IgD-negative memory B cell (primary cell): ENCODE results near the gene RAB37. TPM values are rescaled to one million over a fixed set of nuclear protein-coding genes. Genes with fewer than 3 reads are reported as not detected.

ENCODE experiments used
- H3K27ac Mint-ChIP-seq, 3 donors: one replicate each; pipeline ENCODE4 v1.8.0; 2020 to 2022; ENCODE audit warnings: mild to moderate bottlenecking in 3 of 3, mixed read lengths in 3 of 3, moderate library complexity in 1 of 3
- H3K27me3 Mint-ChIP-seq: one replicate; pipeline ENCODE4 v1.8.0; 2021; ENCODE audit warnings: mixed read lengths
- H3K36me3 Mint-ChIP-seq: one replicate; pipeline ENCODE4 v1.8.0; 2020; ENCODE audit warnings: mild to moderate bottlenecking, mixed read lengths
- H3K4me1 Mint-ChIP-seq, 3 donors: one replicate each; pipeline ENCODE4 v1.8.0; 2020 to 2022; ENCODE audit warnings: mixed read lengths in 3 of 3, mild to moderate bottlenecking in 1 of 3
- H3K4me3 Mint-ChIP-seq, 4 donors: one replicate each; pipeline ENCODE4 v1.8.0; 2020 to 2022; ENCODE audit warnings: mild to moderate bottlenecking in 4 of 4, mixed read lengths in 4 of 4, moderate library complexity in 3 of 4
- H3K9me3 Mint-ChIP-seq, 3 donors: one replicate each; pipeline ENCODE4 v1.8.0; 2020 to 2021; ENCODE audit warnings: mixed read lengths in 3 of 3, mild to moderate bottlenecking in 1 of 3
- polyA plus RNA-seq: library from polyadenylated mRNA; unstranded; fragments of 300-500 nt; fragmentation: Illumina TruSeq; gene quantifications from one replicate; pipeline ENCODE4 v1.2.3, GENCODE V29; 2021

The RAB37 gene
- polyA plus RNA-seq, 1 donor from 2014 or later: 76.5 TPM

DNA sequence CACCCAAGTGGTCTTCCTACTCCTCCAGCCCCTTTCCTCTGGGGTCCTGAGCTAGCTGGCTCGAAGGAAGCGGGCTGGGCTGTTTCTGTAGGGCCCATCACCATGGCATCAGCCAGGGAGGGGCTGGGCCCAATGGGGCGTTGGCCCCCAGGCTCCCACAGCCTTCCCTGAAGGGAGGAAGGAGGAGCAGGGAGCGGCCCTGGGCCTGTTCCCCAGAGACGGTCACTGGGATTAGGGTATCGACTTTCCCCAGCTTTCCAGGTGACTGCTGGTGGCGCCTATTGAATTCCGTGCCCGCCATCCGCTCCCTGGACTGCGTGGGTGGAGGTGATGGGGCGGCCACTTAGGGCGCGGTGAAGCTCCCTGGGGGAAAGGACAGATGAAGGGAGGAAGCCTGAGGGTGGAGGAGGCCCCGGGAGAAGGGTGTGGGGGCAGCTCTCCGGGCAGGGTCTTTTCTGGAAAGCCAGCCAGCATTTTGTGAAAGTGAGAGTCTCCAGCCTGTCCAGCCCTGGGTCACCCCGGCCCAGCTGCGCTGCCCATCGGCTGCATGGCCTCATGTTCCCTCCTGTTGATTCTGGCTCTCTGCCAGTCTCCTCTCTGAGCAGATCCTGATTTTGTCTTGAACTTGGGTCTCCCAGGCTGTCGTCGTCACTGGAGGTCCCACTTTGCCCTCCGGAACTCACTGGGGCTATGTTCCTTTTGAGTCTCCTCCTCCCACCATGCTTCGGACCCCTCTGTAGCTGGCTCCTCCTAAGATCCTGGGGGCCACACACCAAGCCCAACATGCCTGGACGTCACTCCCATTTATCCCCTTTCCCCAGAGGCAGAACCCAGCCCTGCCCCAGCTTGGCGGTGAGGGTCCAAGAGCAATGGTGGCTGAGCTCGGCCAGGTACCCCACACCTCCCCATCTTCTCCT lies 21.1 kb downstream of the RAB37 start:
- peak overlapping the region in 1 of 4 donors; percentile 85 for H3K4me3 Mint-ChIP-seq
- H3K36me3 Mint-ChIP-seq: peaks cover 2% of the 10 kb centered on the region
- H3K9me3 Mint-ChIP-seq: no peaks in the 10 kb centered on the region
- H3K27me3 Mint-ChIP-seq: no peaks in the 10 kb centered on the region
- peak overlapping the region; percentile 25 to 76 (median 76) for H3K27ac Mint-ChIP-seq
- peaks cover 16 to 45% (median 29%) of the 10 kb centered on the region in 3 donors for H3K4me1 Mint-ChIP-seq

DNA sequence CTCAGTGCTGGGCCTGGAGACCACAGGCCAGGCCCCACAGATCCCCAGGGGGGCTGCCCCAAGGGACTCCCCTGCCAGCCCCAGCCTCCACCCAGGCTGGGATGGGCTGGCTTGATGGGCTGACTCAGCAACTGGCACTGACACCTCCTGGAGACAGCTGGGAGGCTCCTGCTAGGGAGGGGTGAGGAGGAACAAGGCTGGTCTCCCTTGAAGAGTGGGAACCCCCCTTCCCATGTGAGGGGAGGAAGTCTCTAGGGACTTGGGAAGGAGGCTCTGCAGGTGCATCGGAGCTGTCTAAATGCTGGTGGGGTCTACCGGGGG lies 21.8 kb downstream of the RAB37 start:
- Mint-ChIP-seq H3K27ac (peak overlapping the region in 2 of 3 donors; percentile 25 to 46), H3K36me3 (peaks cover 2% of the 10 kb centered on the region), H3K4me1 (peaks cover 12 to 43% (median 26%) of the 10 kb centered on the region in 3 donors), H3K4me3 (peak overlapping the region in 3 of 4 donors; percentile 8 to 86 (median 78)), H3K9me3 (no peaks in the 10 kb centered on the region), H3K27me3 (no peaks in the 10 kb centered on the region)

DNA sequence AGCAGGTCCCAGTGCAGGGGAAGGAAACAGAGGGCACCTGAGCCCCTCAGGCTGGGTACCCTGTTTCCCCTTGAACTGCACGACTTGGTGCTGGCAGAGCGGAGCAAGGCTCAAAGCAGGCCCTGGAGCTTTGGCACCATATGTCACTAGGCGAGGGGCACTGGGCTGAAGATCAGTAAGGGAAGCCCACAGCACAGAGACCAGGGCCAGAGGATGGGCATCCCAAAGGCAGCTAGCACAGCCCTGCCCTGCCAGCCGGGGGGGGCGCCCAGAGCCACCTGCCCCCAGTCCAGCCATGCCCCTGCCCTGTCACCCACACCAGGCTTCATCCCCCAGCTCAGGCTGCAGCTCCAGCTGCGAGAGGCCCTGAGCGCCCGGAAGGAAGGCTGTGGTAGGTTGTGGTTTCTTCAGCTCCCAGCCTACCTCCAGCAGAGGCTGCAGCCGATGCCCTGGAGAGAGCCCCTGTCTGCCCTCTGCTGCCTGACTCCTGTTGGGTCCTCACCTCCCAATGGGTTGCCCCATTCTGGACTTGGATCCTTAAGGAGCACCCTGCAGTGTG lies 22.3 kb downstream of the RAB37 start:
- no peaks in the 10 kb centered on the region for H3K27me3 Mint-ChIP-seq
- no peaks in the 10 kb centered on the region for H3K9me3 Mint-ChIP-seq
- H3K4me1 Mint-ChIP-seq: peaks cover 12 to 42% (median 26%) of the 10 kb centered on the region in 3 donors
- H3K27ac Mint-ChIP-seq: peak overlapping the region in 2 of 3 donors; percentile 10 to 46
- H3K4me3 Mint-ChIP-seq: peak overlapping the region; percentile 8 to 86 (median 45)
- peaks cover 2% of the 10 kb centered on the region for H3K36me3 Mint-ChIP-seq

- Mint-ChIP-seq H3K9me3 (no peaks in the 10 kb centered on the region), H3K36me3 (peaks cover 2% of the 10 kb centered on the region), H3K4me1 (peaks cover 12 to 37% (median 21%) of the 10 kb centered on the region in 3 donors), H3K4me3 (peak overlapping the region in 2 of 4 donors; percentile 47 to 76), H3K27me3 (no peaks in the 10 kb centered on the region), H3K27ac (peak overlapping the region in 1 of 3 donors; percentile 10)
Observed at GRCh38 chr17:74759941-74760340, 22.9 kb downstream of the RAB37 start.

DNA sequence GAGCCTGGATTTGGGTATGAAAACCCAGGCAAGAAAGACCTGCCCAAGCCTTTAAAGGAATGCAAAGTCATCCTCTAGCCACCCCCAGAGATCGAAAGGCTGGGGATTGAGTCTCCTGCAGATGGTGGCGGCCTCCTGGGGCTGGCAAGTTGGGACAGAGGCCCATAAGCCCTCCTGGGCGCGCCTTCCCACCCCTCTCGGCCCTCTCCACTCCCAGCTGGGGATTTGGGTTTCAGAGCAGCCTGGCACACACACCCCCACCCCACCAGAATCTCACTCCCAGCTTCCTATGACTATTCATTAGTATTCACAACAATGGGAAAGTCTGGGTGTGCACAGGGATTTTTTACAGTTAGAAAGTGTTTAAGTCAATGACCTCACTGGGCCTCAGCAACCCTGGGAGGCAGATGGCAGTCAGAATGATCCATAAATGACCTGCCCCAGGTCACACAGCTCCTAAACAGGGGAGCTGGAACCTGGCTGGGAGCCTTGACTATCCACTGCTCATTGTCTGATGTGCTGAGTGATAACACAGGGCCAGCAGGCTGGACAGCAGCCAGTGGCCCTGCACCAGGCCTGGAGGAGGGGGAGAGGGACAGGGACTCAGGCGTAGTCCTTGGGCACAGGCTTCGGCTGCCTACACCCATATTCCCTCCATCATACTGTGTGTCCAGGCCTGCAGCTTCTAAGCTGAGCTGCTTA lies 23.5 kb downstream of the RAB37 start:
- Mint-ChIP-seq H3K4me1 (peaks cover 12 to 31% (median 20%) of the 10 kb centered on the region in 3 donors), H3K27ac (peak overlapping the region in 1 of 3 donors; percentile 43), H3K4me3 (no peak overlapping the region), H3K36me3 (peaks cover 2% of the 10 kb centered on the region), H3K27me3 (no peaks in the 10 kb centered on the region), H3K9me3 (no peaks in the 10 kb centered on the region)

GRCh38 chr17:74761419-74761818 lies 24.4 kb downstream of the RAB37 start:
- Mint-ChIP-seq H3K27me3 (no peaks in the 10 kb centered on the region), H3K36me3 (peaks cover 2% of the 10 kb centered on the region), H3K4me1 (peaks cover 12 to 30% (median 20%) of the 10 kb centered on the region in 3 donors), H3K27ac (peak overlapping the region in 1 of 3 donors; percentile 50), H3K9me3 (no peaks in the 10 kb centered on the region), H3K4me3 (no peak overlapping the region)

DNA sequence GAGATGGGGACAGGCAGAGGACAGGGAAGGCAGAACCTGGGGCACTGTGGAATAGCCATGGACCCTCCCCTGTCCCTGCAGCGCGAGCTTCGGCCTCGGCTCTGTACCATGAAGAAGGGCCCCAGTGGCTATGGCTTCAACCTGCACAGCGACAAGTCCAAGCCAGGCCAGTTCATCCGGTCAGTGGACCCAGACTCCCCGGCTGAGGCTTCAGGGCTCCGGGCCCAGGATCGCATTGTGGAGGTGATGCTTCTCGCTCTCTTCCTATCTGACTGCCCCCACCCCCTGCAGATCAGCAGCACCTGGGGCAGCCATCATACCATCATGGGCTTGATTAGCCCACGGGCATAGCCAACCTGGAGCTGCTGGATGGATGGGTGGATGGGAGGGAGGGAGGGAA lies 24.9 kb downstream of the RAB37 start:
- Mint-ChIP-seq H3K9me3 (no peaks in the 10 kb centered on the region), H3K27me3 (no peaks in the 10 kb centered on the region), H3K27ac (no peak overlapping the region), H3K4me3 (no peak overlapping the region), H3K4me1 (peaks cover 12 to 25% (median 20%) of the 10 kb centered on the region in 3 donors), H3K36me3 (no peaks in the 10 kb centered on the region)

DNA sequence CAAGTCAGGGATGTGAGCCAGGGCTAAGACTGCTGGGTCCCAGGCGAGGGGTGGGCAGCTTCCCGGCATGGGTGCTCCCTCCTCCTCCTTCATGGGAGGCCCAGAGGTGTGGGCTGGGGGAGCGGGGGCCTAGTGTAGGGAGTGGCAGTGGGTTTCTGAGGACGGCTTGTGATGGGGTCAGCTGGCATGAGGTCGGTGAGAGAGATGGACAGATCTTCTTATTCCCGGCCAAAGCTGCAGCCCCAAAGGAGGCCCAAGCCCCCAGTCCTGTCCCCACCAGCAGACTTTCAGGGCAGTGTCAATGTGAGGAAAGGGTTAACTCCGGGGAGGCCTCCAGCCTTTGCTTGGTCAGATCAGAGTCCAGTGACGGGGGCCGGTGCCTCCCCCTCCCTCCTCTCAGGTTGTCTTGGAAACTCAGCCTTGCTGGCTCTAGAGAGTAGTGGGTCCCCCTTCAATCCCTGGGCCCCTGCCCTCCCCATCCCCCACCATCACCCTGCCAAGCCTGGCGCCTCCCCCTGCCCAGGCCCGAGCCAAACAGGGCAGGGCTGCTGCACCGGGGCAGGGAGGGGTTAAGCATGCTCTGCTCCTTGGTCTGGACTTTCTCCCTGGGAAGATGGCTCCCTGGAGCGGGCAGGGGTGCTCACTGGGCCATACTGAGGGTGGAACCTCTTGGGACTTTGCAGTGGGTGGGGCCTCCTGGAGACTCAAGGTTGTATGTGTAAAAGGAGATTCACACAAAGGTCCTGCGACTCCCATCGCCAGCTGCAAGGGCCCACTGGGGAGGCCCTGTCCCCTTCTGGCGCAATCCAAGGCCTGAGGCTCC lies 26.7 kb downstream of the RAB37 start:
- no peaks in the 10 kb centered on the region for H3K36me3 Mint-ChIP-seq
- no peak overlapping the region for H3K4me3 Mint-ChIP-seq
- H3K4me1 Mint-ChIP-seq: peaks cover 9 to 10% (median 9%) of the 10 kb centered on the region in 3 donors
- H3K27me3 Mint-ChIP-seq: no peaks in the 10 kb centered on the region
- H3K27ac Mint-ChIP-seq: no peak overlapping the region
- H3K9me3 Mint-ChIP-seq: no peaks in the 10 kb centered on the region

DNA sequence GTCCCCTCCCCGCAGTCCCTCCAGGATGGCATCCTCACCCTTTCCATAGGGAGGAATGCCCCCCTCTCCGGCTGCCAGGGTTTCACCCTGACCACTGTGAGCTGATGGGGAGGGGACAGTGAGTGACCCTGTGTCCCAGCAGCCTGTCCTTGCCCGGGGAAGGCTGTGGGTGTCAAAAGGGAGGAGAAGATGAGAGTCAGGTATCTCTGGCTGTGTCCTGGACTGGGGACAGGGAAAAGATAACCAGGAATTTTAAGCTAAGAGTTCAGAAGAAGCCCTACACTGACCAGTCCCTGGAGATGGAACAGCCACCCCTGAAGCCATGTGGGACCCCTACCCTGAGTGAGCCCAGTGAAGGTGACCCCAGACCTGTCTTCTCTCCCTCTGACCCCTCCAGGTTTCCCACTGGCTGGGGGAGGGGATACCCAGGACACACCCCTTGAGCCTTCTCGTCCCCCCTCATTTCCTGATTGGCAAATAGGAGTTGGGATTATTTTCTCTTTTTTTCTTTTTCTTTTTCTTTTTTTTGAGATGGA lies 27.8 kb downstream of the RAB37 start:
- no peaks in the 10 kb centered on the region for H3K27me3 Mint-ChIP-seq
- no peak overlapping the region for H3K4me3 Mint-ChIP-seq
- peaks cover 0 to 2% (median 0%) of the 10 kb centered on the region in 3 donors for H3K4me1 Mint-ChIP-seq
- H3K9me3 Mint-ChIP-seq: no peaks in the 10 kb centered on the region
- no peaks in the 10 kb centered on the region for H3K36me3 Mint-ChIP-seq
- H3K27ac Mint-ChIP-seq: no peak overlapping the region

- Mint-ChIP-seq H3K36me3 (no peaks in the 10 kb centered on the region), H3K27me3 (no peaks in the 10 kb centered on the region), H3K4me1 (peaks cover 5 to 8% (median 8%) of the 10 kb centered on the region in 3 donors), H3K27ac (peak overlapping the region in 1 of 3 donors; percentile 57), H3K9me3 (no peaks in the 10 kb centered on the region), H3K4me3 (no peak overlapping the region)
Observed at GRCh38 chr17:74766413-74766812, 29.4 kb downstream of the RAB37 start.

- no peaks in the 10 kb centered on the region for H3K9me3 Mint-ChIP-seq
- no peaks in the 10 kb centered on the region for H3K36me3 Mint-ChIP-seq
- no peak overlapping the region for H3K27ac Mint-ChIP-seq
- peaks cover 5 to 8% (median 8%) of the 10 kb centered on the region in 3 donors for H3K4me1 Mint-ChIP-seq
- H3K4me3 Mint-ChIP-seq: no peak overlapping the region
- H3K27me3 Mint-ChIP-seq: no peaks in the 10 kb centered on the region
Observed at GRCh38 chr17:74767111-74767516, 30.1 kb downstream of the RAB37 start.

DNA sequence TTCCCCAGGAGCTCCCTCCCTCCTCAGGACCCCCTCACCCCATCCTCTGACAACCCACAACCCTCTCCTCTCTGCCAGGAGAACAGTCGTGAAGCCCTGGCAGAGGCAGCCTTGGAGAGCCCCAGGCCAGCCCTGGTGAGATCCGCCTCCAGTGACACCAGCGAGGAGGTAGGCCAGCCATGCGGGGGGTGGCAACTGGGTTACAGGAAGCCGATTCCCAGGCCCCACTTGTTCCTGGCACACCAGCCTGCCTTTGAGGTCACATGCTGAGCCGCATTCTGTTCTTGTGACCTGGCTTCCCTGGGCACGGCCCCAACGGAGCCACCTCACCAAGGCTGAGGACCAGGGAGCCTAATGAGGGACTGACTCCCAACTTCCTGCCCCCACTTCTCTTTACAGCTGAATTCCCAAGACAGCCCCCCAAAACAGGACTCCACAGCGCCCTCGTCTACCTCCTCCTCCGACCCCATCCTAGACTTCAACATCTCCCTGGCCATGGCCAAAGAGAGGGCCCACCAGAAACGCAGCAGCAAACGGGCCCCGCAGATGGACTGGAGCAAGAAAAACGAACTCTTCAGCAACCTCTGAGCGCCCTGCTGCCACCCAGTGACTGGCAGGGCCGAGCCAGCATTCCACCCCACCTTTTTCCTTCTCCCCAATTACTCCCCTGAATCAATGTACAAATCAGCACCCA lies 31.2 kb downstream of the RAB37 start:
- peaks cover 5 to 8% (median 8%) of the 10 kb centered on the region in 3 donors for H3K4me1 Mint-ChIP-seq
- no peaks in the 10 kb centered on the region for H3K27me3 Mint-ChIP-seq
- H3K4me3 Mint-ChIP-seq: no peak overlapping the region

GRCh38 chr17:74768763-74769114 lies 31.7 kb downstream of the RAB37 start:
- no peaks in the 10 kb centered on the region for H3K9me3 Mint-ChIP-seq
- peak overlapping the region in 2 of 3 donors; percentile 55 to 85 for H3K27ac Mint-ChIP-seq
- peaks cover 7 to 8% (median 8%) of the 10 kb centered on the region in 3 donors for H3K4me1 Mint-ChIP-seq
- no peaks in the 10 kb centered on the region for H3K27me3 Mint-ChIP-seq
- no peak overlapping the region for H3K4me3 Mint-ChIP-seq
- peaks cover 2% of the 10 kb centered on the region for H3K36me3 Mint-ChIP-seq

More for the DNA sequence above, 31.2 kb downstream of the RAB37 start:
- Mint-ChIP-seq H3K9me3 (no peaks in the 10 kb centered on the region), H3K27ac (peak overlapping the region in 1 of 3 donors; percentile 55), H3K36me3 (peaks cover 2% of the 10 kb centered on the region)
